COLO829 (cell line): ENCODE results near the gene GALP.
A peak's percentile ranks its signal among the peaks of the same experiment; 100 is the strongest.
"Not testable (repeated sequence)": the region's sequence is repeated elsewhere in the genome, so short reads cannot be mapped to it uniquely, and the experiment has no call there.

ENCODE experiments used
- DNase-seq: peaks from one replicate; pipeline ENCODE4 v3.0.0; 2012; ENCODE audit warnings: low spot score

GALP gene

DNA sequence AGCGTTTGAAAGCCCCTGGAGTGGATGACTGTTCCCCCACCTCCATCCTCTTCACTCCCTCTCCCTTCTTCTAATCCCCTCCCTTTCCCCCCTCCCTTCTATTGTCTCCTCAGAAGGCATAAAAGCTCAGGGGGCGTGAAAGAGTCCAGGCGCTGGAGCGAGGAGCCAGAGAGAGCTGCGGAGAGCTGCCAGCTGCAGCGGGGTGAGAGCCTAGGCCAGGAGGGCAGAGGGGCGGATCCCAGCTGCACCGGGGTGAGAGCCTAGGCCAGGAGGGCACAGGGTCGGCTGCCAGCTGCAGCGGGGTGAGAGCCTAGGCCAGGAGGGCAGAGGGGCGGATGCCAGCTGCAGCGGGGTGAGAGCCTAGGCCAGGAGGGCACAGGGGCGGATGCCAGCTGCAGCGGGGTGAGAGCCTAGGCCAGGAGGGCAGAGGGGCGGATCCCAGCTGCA lies at the start of gene GALP:
Gene GALP, plus strand, starts transcription at position 148 of the 447 bp plus-strand sequence. CDS start 1,101 bp downstream, outside the sequence.
- not testable (repeated sequence) for DNase-seq

DNA sequence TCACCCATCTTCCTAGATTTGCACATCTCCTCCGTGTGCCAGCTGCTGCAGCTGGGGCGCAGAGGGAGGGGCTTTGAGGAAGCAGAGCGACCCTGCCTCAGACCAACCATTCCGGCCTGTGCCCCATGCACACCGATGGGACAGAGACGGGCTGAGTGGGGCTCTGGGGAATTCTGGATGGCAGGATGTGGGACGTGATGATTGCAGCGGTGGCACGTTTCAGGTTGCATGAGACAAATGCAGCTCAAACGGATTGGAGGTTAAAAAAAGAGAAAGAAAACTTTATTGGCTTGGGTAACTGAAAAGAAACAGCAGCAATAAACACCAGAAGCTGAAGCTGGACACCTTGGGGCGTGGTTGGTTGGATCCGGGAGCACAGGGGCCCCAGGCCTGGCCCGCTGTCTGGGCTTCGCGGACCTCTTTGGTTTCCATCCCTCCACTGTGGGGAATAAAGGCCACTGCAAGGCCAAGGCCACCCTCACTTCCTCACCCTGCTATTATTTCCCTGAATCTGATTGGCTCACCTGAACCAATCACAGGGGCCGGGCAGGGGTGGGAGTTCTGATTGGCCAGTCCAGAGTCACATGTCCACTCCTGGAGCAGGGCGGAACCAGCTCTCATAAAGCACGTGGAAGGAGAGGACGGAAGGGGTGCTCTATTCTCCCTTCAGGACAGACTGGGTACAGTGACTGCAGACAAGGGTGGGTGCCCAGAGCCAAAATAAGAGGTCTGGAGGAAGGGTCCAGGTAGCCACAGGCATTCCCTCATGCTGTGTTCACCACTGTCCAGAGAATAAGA lies 48.6 kb upstream of the GALP start:
- DNase-seq, result no peak

DNA sequence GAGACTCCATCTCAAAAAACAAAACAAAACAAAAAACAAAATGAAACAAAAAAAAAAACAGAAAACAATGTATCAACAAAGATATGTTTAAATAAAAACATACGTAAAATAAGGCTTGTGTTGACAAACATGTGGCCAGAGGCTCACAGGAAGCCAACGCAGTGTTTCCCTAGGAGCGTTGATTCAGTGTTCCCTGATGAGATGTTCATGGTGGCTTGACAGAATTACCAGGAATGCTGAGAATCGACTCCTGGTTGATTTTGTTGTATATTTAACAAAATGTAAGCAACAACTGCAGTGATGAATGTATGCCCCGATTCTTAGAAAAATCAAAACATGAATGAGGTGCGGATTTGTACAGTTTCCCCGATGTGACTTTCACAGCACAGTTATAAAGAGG lies 45.8 kb upstream of the GALP start:
- DNase-seq, result no peak

DNA sequence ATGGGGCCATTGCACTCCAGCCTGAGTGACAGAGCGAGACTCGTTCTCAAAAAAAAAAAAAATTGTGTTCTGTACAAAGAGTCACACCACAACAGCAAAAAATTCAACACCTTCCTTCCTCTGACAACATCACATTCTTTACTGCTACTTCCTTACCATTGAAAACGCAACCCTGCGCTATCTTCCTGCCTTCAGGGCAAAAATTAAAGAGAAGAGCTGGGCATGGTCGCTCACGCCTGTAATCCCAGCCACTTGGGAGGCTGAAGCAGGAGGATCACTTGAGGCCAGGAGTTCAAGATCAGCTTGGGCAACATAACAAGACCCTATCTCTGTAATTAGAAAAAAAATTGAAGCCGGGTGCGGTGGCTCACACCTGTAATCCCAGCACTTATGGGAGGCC lies 44.2 kb upstream of the GALP start:
- DNase-seq, result no peak

DNA sequence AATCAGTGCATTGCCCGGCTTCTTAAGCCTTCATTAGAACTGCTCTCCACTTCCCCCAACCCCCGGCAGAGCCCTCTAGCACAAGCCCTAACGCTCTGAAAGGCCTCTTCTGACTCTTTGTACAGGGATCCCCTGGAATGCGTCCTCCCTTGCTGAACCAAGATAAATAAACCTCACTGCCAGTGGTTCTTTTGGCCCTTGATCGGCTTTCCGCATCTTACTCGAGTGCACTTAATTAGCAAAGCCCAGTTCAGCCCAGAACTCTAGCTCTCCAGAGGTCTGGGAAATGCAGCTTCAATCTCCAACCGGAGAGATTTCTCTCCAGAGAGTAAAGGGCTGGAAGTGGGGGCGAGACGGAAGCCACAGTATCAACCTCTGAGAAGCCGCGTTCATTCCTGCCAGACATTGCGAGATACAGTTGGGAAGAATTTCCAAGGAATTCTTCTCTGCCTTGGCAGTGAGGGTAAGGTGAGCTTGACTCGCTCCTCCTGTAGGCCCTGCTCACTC lies 43.4 kb upstream of the GALP start:
- DNase-seq, result no peak

DNA sequence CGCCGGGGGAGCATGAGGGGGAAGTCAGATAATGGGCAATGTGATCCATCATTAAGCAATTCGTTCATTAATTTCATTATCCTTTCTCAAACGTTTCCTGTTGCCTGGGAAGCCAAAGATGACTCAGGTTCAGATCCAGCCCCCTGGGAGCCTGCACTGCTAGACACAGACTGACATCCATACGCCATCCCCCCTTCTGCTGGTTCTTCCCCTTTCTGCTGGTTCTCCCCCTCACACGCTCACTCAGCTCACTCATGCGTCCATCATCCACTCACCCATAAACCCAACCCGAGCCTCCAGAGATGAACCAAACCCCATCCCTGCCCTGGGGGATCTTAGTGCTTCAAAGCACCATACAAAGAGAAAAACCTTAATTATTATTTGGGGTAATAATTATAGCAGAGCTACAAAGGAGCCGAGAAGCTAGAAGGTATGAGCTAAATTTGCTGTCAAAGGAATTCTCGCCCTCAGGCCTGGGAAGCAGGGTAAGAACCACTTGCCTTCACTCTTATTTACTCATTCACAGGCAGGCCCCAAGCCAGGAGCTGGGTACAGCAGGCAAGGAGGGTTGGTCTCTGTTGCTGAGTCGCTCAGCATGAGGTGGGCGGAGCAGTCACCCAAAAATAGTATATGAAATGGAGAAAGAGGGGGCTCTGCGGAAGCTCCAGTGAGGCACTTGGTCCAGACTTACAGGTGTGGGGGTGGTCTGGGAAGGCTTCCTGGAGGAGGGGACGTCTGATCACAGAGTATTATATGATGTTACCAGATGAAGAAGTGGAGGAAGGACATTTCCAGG lies 41.8 kb upstream of the GALP start:
- DNase-seq, result no peak

DNA sequence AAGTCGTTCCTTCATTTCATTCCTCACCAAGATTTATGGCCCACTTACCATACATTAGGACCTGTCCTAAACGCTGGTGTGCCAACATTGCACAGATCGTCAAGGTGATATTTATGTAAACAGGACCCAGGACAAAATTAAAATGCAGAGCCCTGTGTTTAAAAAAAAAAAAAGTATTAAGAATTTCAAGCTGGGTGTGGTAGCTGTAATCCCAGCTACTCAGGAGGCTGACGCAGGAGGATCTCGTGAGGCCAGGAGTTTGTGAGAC lies 41.2 kb upstream of the GALP start:
- no peak for DNase-seq

DNA sequence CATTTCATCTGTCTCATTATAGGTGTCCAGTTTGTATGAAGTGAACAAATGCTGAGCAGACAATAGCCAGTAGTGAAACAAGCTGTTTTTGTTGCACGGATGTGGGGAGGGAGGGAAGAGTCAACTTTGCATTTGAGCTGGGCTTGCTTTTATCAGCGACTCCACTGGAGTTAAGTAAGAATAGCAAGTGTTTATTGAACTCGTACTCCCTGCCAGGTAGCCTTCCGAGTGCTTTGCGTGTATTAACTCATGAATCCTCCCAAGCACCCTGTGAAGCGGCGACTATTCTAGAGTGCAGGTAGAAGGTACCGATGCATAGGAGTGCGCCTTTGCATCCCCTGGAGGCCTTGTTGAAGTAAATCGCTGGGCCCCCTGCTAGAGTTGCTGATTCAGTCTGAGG lies 39.4 kb upstream of the GALP start:
- no peak for DNase-seq

DNA sequence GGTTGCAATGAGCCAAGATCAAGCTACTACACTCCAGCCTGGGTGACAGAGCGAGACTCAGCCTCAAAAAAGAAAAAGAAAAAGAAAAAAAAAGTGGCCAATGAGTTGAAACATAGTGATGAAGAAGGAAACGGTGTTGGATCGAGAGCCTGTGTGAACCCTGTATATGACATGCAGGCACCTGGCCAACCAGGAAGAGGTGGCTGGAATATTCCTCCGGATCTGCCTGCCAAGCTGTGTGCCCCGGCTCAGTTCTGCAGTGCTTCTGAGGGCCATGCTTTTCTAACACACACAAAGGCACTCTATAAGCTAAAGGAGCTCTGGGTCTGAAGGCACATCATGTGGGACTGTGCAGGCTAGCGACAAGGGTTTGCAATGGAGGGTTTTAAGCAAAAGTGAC lies 38.4 kb upstream of the GALP start:
- no peak for DNase-seq

DNA sequence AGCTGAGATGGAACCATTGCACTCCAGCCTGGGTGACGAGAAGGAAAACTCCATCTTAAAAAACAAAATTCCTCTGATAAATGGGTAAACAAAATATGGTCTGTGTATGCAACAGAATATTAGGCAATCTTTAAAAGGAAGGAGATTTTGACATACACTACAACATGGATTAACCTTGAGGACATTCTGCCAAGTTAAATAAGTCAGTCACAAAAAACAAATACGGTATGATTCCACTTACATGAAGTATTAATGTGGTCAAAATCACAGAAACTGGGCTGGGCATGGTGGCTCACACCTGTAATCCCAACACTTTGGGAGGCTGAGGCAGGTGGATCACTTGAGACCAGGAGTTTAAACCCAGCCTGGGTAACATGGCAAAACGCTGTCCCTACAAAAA lies 37.7 kb upstream of the GALP start:
- no peak for DNase-seq

DNA sequence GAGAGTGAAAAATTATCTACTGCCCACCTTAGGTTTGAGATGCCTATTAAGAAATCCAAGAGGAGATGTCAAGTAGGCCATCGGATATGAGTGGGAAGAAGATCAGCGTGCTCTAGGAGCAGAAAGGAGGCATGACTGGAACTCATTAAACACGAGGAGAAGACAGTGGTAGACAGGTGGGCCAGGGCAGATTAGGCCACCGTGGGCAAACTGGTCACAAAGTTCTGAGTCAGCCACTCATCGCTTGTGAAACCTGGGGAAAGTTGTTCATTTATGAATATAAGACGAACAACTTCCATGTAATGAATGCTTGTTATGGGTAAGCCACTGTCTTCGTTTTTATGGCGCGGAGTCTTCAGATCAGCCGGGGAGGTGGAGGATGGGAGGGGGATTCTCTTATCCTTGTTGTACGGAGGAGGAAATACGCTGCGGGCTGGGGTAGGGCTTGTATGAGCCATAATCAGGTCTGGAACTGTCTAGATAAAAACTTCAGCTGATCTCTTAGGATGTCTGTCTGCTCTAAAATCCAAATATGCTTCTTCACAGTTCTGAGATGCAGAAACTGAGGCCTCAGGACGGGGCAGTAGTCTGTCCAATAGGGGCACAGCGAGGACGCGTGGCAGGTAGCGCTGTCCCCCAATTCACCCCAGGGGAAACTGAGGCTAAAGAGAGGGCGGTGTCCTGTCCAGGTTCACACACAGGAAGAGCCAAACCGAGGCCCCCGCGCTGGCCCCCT lies 35.8 kb upstream of the GALP start:
- no peak for DNase-seq

DNA sequence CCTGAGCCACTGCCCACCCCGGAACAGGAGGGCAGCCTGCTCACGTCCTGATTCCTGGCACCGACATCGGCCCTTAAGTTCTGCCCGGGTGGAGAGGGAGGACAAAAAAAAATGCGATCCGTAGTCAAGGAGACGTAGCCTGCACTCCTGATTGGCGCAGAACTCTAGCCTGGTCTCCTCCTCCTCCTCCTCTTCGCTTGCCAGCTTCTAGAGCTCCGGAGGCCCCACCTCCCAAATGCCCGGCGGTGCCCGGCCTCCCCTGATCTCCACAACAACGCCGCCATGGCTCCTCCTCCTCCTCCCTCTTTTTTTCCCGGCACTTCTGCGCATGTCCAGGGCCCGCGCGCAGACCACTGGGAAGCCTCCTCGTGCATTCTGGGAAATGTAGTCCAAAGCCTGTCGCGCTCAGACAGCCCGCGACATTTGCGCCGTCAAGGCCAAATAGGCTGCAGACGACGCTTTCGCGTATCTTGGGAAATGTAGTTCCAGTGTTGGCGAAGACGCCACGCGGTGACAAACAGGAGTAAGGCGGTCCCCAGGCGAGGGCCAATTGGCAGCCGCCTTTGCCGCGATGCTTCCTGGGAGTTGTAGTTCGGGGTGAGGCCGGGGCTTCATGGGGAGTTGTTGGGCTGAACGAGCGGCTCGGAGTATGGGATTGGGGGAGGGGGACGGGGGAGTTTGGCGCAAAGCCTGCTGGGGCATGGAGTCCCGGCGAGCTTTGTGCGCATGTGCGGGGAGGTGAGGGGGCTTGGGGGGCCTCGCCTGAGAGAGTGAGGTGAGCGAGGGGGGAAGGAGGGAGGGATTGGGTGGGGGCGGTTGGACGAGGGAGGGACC lies 35.0 kb upstream of the GALP start, which contains the start of gene ZNF444:
Gene ZNF444, plus strand, starts transcription at position 705 of the 834 bp plus-strand sequence. CDS start 5,625 bp downstream, outside the sequence.
- DNase-seq, result peak; percentile 100

DNA sequence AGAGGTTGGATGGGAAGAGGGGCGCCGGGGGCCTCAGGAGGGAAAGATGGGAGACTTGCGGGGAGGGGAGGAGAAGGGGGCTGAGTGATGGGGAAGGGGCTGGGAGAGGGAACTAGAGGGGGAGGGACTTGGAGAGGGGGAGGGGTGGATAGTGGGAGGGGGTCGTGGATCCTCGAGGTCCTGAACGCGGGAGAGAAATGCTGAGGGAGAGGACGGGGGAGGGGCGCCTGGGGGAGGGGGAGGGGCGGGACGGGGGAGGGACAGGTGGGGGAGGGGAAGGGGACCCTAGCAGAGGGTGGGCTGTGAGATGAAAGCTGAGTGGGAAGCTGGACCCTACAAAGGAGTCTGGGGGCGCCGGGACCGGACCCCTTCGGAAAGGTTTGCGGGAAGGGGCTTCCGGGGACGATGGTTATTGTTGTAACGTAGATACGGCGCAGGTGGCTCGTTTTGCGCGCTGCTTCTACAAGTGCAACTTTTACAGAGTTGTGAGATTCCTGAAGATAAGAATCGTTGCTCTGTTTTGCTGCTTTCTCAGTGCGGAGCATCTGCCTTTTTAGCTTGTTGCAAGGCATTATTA lies 34.3 kb upstream of the GALP start:
- no peak for DNase-seq

DNA sequence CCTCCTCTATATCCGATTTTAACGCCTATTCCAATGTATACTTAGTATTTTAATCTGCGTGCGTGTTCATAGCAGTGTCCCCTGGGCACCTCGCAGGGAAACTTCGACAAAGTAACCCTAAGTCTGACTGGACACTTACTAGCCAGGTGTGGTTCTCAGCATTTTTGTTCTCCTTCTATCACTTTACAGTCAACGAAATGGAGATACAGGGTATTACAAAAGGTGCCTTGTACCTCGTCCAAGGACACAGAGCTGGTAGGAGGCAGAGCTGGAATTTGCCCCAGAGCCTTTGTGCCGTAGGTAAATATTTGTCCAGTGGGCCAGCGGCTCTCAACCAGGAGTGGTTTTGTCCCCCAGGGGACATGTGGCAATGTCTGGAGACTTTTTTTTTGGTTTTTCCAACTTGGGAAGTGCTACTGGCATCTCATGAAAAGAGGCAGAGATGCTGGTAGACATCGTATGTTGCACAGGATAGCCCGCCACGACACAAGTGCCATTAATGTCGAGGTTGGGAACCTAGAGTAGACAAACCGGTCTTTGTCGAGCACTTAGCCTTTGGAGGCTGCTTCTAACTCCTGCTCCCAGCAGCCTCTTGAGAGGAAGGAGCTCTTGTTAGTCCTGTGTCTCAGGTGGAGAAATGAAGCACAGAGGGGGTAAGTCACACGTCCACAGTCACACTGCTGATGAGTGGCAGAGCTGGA lies 33.6 kb upstream of the GALP start:
- DNase-seq, result no peak

DNA sequence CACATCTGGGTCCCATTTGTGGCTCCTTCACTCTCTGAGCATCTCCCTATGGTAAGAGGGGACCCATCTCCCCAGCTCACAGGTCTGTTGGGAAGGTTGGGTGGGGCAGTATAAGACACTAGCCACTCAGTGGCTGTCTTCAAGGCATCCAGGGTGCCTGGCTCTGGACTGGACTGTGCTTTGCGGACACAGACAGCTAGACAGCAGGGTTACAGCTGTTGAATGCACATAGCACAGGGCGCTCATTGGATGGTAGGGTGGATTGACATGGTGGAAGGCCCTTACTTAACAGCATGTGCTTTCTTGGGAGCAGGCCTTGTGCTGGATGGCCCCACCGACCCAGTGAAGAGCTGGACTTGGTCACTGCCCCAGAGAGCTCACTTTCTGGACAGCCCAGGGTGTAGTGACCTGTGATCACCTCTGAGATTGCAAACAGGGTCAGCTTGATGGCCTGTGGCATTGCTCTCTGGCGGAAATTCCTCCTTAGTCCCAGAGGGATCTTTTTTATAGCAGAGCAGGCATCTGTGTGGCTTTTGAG lies 32.8 kb upstream of the GALP start:
- no peak for DNase-seq

DNA sequence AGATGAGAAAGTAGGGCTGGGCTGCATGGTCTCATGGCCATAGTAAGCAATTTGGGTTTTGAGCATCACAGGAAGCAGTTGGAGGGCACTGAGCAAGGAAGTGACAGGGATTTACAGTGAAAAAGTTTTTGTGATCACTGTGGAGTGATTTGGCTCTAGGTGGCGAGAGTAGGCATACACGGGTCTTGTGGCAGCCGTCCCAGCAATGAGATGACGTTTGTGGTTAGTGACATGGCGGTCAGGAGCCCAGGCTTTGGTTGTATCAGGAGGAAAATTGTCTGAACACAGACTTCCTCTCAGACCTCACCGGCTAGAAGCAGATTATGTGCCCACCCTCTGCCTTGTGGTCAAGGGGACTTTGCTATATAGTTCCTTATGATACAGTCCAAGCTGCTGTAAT lies 31.4 kb upstream of the GALP start:
- DNase-seq, result no peak

DNA sequence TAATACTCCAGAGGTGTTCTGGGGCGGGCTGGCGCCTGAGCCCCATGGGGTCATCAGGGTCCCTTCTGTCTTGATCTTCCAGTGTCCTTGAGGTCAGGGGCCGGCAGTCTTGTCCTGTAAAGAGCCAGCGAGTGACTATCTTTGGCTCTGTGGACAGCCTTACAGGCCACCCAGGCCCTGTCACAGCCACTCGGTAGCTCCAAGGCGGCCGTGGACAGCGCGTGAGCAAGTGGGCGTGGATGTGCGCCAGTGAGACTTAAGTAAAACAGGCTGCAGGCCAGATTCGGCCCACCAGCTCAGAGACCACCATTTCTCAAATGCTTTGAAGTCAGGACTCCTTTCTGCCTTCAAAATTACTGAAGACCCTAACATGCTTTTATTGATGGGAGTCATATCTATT lies 31.0 kb upstream of the GALP start:
- no peak for DNase-seq

DNA sequence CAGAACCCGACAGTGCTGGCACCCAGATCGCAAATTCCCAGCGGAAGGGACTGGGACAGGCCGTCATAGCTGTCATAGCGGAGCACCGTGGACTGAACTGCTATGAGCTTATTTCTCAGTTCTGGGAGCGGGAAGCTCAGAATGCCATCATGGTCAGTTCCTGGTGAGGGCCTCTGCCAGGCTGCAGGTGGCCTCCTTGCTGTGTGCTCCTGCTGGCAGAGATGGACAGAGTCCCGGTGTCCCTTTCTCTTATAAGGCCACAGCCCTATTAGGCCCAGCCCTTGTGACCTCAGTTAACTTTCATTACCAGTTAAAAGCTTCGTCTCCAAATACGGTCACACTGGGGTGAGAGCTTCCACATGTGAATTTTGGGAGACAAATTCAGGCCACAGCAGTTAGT lies 30.1 kb upstream of the GALP start:
- DNase-seq, result no peak

DNA sequence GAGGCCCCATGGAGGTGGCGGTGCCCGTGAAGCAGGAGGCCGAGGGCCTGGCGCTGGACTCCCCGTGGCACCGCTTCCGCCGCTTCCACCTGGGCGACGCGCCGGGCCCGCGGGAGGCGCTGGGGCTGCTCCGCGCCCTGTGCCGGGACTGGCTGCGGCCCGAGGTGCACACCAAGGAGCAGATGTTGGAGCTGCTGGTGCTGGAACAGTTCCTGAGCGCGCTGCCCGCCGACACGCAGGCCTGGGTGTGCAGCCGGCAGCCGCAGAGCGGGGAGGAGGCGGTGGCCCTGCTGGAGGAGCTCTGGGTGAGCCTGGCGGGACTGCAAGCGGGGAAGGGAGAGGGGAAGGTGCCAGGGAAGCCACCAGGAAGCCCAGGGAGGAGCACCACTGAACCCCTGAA lies 28.9 kb upstream of the GALP start:
- no peak for DNase-seq

DNA sequence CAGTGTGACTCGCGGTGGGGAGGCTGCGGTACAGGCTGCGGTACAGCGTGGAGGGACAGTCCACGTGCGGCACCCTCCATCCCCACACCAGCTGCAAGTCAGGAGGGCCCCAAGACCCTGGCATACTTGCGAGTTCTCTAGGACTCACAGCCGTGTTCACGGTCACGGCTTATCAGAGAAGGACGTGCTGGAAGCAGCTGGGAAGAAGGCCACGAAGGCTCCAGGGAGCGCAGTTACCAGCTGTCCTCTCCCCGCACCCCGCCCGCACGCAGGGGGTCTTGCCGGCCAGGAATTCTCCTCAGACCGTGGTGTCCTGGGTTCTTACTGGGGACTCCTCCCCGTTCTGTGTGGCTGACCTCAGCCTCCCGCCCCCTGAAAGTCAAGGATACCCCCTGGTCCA lies 28.5 kb upstream of the GALP start:
- no peak for DNase-seq
